Activated naive CD4-positive, alpha-beta T cell (primary cell): ENCODE measurements around the gene LIPN.

ENCODE experiments used
- DNase-seq, 4 experiments: peaks; one replicate each; lab custom pipeline; 2025; lab: John Stamatoyannopoulos, UW

The LIPN gene

GRCh38 chr10:88828310-88828709 lies 68.5 kb downstream of the LIPN start:
- DNase-seq, result no peak
